ENCODE data around the gene GIMAP7.

The GIMAP7 gene

GRCh38 chr7:150568714-150569113 is 54.0 kb downstream of the GIMAP7 start:
- no peak for TF ChIP-seq CTCF (IDR thresholded peaks at IDR 0.05)

- no peak for TF ChIP-seq CTCF (IDR thresholded peaks at IDR 0.05)
Measured at GRCh38 chr7:150569245-150569955, 54.7 kb downstream of the GIMAP7 start.

Measured in LNCAP (cell line).